ENCODE results near the gene RFC3.
A peak's percentile ranks its signal among the peaks of the same experiment; 100 is the strongest.
"Not testable (repeated sequence)": the region's sequence is repeated elsewhere in the genome, so short reads cannot be mapped to it uniquely, and the experiment has no call there.

Gene RFC3, protein sequence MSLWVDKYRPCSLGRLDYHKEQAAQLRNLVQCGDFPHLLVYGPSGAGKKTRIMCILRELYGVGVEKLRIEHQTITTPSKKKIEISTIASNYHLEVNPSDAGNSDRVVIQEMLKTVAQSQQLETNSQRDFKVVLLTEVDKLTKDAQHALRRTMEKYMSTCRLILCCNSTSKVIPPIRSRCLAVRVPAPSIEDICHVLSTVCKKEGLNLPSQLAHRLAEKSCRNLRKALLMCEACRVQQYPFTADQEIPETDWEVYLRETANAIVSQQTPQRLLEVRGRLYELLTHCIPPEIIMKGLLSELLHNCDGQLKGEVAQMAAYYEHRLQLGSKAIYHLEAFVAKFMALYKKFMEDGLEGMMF

DNA sequence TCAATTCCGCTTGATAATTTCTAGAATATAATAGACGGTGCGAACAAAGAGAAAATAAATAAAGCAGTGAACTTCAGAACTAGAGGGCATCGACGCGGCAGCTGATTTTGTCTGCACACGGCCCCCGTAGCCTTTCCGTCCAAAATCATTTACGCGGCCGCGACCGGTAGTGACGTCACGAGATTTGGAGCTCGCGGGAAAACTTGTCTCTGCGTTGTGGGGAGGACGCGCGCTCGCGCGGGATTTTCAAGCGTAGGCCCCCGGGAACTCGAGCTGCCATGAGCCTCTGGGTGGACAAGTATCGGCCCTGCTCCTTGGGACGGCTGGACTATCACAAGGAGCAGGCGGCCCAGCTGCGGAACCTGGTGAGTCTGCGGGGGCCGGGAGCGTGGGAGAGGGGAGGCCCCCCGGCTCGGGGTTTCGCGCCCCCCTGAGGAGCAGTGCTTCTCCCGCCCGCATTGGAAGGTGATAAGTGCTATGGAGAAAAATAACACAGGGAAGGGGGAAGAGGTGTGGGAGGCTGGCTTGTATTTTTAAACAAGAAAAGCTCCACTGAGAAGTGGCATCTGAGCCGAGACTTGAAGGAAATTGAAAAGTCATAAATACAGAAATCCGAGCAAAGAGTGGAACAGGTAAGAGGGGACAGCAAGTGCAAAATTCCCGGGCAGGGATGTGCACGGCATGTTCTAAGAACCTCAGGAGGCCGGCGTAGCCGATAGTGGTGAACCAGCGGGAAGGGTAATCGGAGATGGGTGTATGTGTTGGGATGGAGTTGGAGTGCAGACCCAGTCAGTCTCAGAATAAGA, at the start of gene RFC3:
RFC3 (plus strand) TSS at position 249 of the 806 bp plus-strand sequence; CDS start at position 279, 30 bp downstream.
- DNase-seq (ENCODE audit: low read depth): peak; percentile 81

GRCh38 chr13:33771296-33771695, 46.7 kb upstream of the RFC3 start:
- DNase-seq (ENCODE audit: low read depth): no peak

DNA sequence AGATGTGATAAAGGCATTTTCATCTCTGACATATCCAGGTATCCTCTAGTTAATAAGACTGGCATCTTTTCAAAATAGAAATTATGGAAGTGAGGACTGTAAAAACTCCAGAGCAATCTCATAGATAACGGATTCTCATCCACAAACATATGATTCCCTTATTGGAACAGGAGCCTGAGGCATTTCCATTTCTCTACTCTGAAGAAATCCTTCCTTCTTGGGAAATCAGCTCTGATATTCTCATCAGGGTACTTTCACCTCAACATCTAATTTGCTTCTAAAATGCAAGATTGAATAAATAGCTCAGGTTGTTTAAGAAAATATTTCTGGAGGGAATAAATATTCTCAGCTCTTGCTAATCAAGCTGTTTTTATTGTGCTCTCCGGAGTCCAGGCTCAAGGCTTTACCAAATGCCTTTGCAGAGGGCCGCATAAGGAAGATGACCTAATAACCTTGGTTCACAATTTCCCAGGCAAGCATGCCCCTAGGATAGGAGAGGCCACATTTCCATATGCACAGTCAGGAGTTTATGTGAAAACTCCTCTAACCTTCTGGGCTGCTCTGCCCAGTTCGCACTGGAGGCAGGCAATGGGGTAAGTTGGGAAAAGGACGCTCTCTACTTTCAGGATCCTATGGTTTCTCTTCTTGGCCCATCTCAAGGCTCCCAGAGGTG, 44.0 kb upstream of the RFC3 start:
- no peak for DNase-seq (ENCODE audit: low read depth)

- no peak for DNase-seq (ENCODE audit: low read depth)
Observed at GRCh38 chr13:33775339-33776108, 42.4 kb upstream of the RFC3 start.

DNA sequence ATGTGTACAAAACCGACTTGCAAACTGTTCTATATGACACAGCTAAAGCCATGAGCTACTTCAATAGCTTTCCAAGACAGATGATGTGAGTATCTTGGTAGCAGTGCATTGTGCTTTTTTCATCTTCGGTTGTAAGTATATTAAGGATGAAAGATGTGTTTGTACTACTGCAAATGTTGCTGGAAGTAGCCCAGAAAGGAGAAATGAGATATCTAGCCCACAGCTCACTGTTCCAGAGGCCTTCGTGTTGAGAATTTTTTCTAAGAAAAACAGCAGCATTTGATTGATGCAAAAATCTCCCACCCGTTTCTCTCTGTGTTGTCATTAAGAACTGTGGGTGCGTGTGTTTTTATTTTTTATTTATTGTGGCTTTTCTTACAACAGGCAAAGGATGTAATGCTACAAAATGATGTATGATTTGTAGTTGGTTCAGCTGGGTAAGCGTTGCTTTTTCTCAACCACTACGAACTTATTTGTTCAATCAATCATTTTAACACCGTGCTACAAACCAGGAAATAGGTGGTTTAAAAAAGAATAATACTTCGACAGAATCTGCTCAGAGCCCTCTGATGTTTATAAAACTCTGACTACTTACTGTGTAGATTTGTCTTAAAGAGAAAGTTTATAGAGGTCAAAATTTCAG, 41.6 kb upstream of the RFC3 start:
- no peak for DNase-seq (ENCODE audit: low read depth)

- no peak for DNase-seq (ENCODE audit: low read depth)
Observed at GRCh38 chr13:33782631-33783030, 35.3 kb upstream of the RFC3 start.

GRCh38 chr13:33783212-33783611, 34.7 kb upstream of the RFC3 start:
- not testable (repeated sequence) for DNase-seq (ENCODE audit: low read depth)

DNA sequence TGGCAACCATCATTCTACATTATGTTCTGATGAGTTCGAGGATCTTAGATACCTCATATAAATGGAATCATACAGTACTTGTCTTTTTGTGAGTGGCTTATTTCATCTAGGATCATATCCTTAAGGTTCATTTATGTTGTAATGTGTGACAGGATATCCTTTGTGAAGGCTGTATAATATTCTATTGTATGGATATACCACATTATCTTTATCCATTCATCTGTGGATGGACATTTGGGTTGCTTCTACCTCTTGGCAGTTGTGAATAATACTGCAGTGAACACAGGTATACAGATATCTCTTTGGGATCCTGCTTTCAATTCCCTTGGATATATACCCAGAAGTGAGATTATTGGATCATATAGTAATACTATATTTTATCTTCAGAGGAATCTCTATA, 33.2 kb upstream of the RFC3 start:
- DNase-seq (ENCODE audit: low read depth): no peak

- no peak for DNase-seq (ENCODE audit: low read depth)
Observed at GRCh38 chr13:33785384-33785783, 32.6 kb upstream of the RFC3 start.

DNA sequence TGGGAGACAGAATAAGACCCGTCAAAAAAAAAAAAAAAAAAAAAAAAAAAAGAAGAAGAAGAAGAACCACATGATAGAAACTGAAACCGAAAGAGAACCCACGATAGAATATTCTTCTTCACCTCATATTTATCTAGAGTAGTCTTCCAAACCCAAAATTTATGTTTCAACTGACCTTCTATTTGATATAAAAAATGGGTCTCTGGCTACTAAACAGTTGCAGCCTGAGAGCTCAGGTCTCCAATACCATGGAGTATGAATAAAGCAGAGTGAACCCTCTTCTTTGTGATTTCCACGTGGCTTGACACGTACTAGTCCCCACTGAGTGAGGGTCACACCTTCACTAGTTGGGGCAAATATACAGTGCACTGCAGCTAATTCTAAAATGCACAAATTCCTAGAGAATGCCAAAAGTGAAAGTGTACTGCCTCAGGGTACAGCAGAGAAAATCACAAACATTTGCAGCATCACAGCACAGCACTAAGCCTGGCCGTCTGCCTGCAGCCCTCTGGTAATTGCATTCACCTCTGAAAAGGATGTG, 30.8 kb upstream of the RFC3 start:
- DNase-seq (ENCODE audit: low read depth): no peak

DNA sequence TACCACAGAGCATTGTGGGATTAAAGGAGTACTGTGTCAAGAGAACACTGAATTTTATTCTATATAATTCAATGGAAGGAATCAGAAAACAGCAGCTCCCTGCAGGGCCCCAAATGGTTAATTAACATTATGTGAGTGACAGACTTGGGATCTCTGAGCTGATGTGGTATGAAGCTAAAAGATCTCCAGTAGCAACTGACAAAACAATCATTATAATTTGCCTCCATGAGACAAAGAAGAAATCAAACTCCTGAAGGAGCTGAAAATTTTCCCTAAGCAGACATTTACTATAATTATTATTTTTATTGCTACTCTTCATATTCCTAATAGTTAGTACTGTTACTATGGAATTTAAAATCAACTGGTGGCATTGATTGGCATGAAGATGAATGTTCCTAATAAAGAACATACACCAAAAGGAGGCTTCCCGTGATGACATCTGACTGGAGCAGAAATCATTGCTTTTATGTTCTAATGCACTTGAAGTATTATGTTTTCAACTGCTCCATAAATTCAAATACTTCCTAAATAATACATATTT, 28.8 kb upstream of the RFC3 start:
- no peak for DNase-seq (ENCODE audit: low read depth)

DNA sequence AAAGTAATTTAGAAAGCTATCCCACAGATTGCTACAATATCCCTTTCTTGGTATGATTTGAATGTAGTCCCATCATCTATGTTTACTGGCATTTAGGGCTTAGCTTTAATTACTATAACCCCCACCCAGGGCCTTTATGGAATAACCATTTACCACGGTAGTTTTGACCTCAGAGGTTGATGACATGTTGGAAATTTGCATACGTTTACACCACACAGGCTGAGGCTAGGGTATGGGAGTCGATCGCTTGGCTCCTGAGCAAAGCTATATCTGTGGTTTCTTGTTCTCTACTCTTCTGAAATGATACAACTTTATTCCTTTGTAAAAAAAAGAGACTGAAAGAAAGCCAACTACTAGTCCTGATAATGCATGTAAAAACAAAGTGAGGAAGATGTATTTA, 28.2 kb upstream of the RFC3 start:
- no peak for DNase-seq (ENCODE audit: low read depth)

DNA sequence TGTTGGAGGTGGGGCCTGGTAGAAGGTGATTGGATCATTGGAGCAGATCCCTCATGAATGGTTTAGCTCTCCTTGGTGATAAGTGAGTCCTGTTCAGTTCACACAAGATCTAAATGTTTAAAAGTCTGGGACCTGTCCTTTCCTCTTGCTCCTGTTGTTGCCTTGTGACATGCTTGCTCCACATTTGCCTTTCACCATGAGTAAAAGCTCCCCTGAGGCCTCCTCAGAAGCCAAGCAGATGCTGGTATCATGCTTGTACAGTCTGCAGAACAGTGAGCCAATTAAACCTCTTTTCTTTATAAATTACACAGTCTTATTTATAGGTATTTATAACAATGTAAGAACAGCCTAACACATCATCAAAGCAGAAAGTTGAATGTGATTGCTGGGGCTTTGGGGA, 24.2 kb upstream of the RFC3 start:
- no peak for DNase-seq (ENCODE audit: low read depth)

GRCh38 chr13:33794576-33794975, 23.4 kb upstream of the RFC3 start:
- DNase-seq (ENCODE audit: low read depth): no peak

DNA sequence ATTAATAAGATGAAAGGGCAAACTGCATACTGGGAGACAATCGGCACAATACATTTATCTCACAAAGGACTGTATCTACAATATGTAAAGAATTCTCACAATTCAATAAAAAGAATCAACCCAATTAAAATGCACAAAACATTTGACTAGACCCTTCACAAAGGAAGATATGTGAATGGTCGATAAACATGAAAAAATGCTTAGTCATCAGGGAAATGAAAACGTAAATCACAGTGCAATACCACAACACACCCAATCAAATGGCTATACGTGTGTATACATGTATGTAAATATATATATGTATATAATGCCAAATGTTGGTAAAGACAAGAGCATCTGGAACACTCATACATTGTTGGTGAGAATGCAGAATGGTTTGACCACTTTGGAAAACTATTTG, 21.9 kb upstream of the RFC3 start:
- DNase-seq (ENCODE audit: low read depth): no peak

- DNase-seq (ENCODE audit: low read depth): no peak
Observed at GRCh38 chr13:33797622-33798021, 20.3 kb upstream of the RFC3 start.

GRCh38 chr13:33798023-33798422, 19.9 kb upstream of the RFC3 start:
- no peak for DNase-seq (ENCODE audit: low read depth)

DNA sequence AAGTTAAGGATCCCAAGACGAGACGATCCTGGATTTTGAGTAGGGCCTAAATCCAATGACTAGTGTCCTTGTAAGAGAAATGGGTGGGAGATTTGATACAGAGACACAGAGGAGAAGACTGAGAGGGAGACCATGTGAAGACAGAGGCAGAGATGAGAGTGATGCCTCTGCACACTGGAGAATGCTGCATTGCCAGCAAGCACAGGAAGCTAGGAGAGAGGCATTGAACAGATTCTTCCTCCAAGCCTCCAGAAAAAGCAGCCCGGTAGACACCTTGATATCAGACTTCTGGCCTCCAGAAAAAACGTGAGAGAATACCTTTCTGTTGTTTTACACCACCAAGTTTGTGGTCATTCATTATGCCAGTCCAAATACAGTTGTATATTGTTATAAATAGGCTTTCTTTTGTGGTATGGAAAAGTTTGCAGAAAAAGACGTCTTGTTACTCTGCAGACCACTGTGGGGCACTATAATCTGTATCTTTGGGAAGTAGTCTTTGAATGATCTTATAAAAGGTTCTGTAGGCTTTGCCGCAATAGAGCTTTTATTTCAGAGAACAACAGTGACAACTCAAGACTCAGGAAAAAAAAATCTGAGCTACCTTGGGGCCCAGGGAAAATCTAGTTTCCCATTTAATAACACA, 17.9 kb upstream of the RFC3 start:
- no peak for DNase-seq (ENCODE audit: low read depth)

GRCh38 chr13:33800646-33801186, 17.2 kb upstream of the RFC3 start:
- DNase-seq (ENCODE audit: low read depth): no peak

Measured in non-pigmented ciliary epithelial cell (primary cell).